ENCODE results near the gene LMNB1.

LMNB1 gene

GRCh38 chr5:126857472-126858410 is 80.8 kb downstream of the LMNB1 start:
- no peak for TF ChIP-seq JUND (IDR thresholded peaks at IDR 0.05; ENCODE audit: low read depth)
- no peak for DNase-seq (ENCODE audit: low read depth in 1 of 2, low spot score in 1 of 2)
- in situ Hi-C loops (cut with HindIII; ENCODE audit: low pct_unique_long_range_greater_than_20kb, low sequenced_read_pairs): no loop called here

DNA sequence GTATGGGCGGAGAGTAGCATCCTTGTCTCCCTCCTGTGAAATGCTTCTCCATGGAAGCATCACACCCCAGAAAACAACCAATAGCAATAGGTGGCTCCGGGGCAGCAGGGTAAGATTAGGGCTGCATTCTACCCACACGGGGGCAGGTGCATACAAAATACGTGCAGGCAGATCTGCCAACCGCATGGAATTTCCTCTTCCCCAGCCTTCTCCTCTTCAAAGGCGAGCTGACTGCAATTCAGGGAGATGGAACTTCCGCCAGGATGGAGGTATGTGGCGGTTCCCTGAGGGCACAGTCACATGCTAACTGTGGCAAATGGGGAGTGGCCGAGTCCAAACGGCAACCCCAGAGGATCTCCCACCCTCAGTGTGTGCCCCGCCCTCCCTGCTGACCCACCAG is 81.5 kb downstream of the LMNB1 start:
- DNase-seq (ENCODE audit: low read depth in 1 of 2, low spot score in 1 of 2): peak in 1 of 2 experiments; percentile 13
- TF ChIP-seq JUND (IDR thresholded peaks at IDR 0.05; ENCODE audit: low read depth): no peak
- in situ Hi-C loops (cut with HindIII; ENCODE audit: low pct_unique_long_range_greater_than_20kb, low sequenced_read_pairs): no loop called here

DNA sequence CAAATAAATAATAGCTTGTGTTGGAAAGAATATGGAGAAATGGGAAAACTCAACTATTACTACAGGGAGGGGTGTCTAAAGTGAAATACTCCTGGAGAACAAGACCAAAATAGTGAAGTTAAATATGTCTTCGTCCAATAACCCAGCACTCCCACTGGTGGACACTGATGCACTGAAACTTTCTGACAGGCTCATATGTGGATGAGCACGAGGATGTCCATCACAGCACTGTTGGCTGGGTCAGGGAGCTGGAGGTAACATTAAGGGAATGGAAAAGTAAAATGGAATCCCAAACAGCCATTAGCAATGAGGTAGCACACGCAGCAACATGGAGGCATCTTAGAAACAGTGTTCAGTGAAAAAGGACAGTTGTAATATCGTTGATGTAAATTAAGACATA is 86.5 kb downstream of the LMNB1 start:
- in situ Hi-C loops (cut with HindIII; ENCODE audit: low pct_unique_long_range_greater_than_20kb, low sequenced_read_pairs): no loop called here

GRCh38 chr5:126864042-126864688 is 87.2 kb downstream of the LMNB1 start:
- DNase-seq (ENCODE audit: low read depth in 1 of 2, low spot score in 1 of 2): no peak
- TF ChIP-seq JUND (IDR thresholded peaks at IDR 0.05; ENCODE audit: low read depth): no peak
- in situ Hi-C loops (cut with HindIII; ENCODE audit: low pct_unique_long_range_greater_than_20kb, low sequenced_read_pairs): no loop called here

More for the DNA sequence above, 86.5 kb downstream of the LMNB1 start:
- no peak for DNase-seq (ENCODE audit: low read depth in 1 of 2, low spot score in 1 of 2)
- TF ChIP-seq JUND (IDR thresholded peaks at IDR 0.05; ENCODE audit: low read depth): no peak

DNA sequence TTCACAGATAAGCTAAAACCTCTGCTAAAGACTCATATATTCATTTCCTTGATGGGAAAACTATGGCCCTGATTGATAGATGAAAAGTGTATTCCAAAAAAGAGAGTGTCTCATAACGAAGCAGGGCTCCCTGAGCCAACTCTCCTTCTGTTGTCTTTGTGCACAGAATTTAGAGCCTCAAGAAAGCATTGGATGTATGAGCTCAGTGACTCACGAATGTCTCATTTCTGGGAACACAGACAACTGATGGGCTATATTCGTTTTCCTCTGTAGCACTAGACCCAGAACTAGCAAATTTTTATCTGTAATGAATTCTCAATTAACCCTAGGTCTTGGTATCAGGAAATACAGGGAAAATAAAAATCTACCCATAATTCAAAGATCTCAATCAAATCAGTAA is 88.4 kb downstream of the LMNB1 start:
- no peak for TF ChIP-seq JUND (IDR thresholded peaks at IDR 0.05; ENCODE audit: low read depth)
- DNase-seq (ENCODE audit: low read depth in 1 of 2, low spot score in 1 of 2): no peak
- in situ Hi-C loops (cut with HindIII; ENCODE audit: low pct_unique_long_range_greater_than_20kb, low sequenced_read_pairs): no loop called here

GRCh38 chr5:126866851-126867636 is 90.1 kb downstream of the LMNB1 start:
- in situ Hi-C loops (cut with HindIII; ENCODE audit: low pct_unique_long_range_greater_than_20kb, low sequenced_read_pairs): no loop called here

GRCh38 chr5:126868338-126869004 is 91.5 kb downstream of the LMNB1 start:
- no peak for DNase-seq (ENCODE audit: low read depth in 1 of 2, low spot score in 1 of 2)
- no peak for TF ChIP-seq JUND (IDR thresholded peaks at IDR 0.05; ENCODE audit: low read depth)
- in situ Hi-C loops (cut with HindIII; ENCODE audit: low pct_unique_long_range_greater_than_20kb, low sequenced_read_pairs): no loop called here

More at GRCh38 chr5:126866851-126867636, 90.1 kb downstream of the LMNB1 start:
- no peak for DNase-seq (ENCODE audit: low read depth in 1 of 2, low spot score in 1 of 2)
- TF ChIP-seq JUND (IDR thresholded peaks at IDR 0.05; ENCODE audit: low read depth): no peak

DNA sequence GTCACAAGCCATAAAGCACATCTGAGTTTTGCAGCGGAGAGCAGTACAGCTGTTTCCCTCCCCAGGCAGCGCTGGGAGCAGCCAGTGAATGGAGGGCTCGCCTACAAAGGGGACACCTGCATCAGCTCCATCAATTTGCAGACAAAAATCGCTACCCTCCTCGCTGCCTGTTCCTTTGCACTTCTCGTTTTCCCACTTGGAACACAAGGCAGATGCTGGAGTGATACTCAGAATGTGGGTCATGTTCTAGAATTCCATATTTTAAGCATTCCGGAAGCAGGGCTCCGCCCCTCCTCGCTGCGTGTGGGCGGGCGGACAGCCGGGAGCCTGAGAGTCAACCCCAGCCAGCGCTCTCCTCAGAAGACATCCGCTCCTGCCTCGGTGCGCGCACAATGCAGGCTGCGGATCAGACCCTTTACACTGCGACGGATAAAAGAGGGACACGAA is 92.1 kb downstream of the LMNB1 start:
- in situ Hi-C loops (cut with HindIII; ENCODE audit: low pct_unique_long_range_greater_than_20kb, low sequenced_read_pairs): no loop called here
- TF ChIP-seq JUND (IDR thresholded peaks at IDR 0.05; ENCODE audit: low read depth): no peak
- no peak for DNase-seq (ENCODE audit: low read depth in 1 of 2, low spot score in 1 of 2)

DNA sequence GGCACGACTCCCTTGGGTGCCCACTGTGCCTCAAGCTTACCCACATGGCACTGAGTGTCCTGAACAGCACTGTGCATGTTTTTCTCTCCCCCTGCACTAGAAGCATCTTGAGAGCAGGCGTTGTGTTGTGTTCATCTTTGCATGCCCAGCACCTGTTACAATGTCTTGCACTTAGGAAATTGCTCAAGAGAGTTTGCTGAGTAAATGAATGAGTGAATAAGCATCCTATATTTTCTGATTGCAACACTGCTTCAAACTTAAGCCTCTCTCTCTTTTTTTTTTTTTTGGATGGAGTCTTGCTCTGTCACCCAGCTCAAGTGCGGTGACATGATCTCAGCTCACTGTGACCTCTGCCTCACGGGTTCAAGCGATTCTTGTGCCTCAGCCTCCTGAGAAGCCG is 94.5 kb downstream of the LMNB1 start:
- no peak for TF ChIP-seq JUND (IDR thresholded peaks at IDR 0.05; ENCODE audit: low read depth)
- in situ Hi-C loops (cut with HindIII; ENCODE audit: low pct_unique_long_range_greater_than_20kb, low sequenced_read_pairs): no loop called here
- no peak for DNase-seq (ENCODE audit: low read depth in 1 of 2, low spot score in 1 of 2)

GRCh38 chr5:126872561-126873354 is 95.8 kb downstream of the LMNB1 start:
- in situ Hi-C loops (cut with HindIII; ENCODE audit: low pct_unique_long_range_greater_than_20kb, low sequenced_read_pairs): no loop called here
- DNase-seq (ENCODE audit: low read depth in 1 of 2, low spot score in 1 of 2): no peak
- TF ChIP-seq JUND (IDR thresholded peaks at IDR 0.05; ENCODE audit: low read depth): no peak

GRCh38 chr5:126875303-126875785 is 98.4 kb downstream of the LMNB1 start:
- in situ Hi-C loops (cut with HindIII; ENCODE audit: low pct_unique_long_range_greater_than_20kb, low sequenced_read_pairs): no loop called here
- peak in 1 of 2 experiments; percentile 62 for DNase-seq (ENCODE audit: low read depth in 1 of 2, low spot score in 1 of 2)
- no peak for TF ChIP-seq JUND (IDR thresholded peaks at IDR 0.05; ENCODE audit: low read depth)
